HG02981 (cell line): ENCODE measurements around the gene ZNF804B.

Experiments used
- ATAC-seq: cut with Tn5 transposase; IDR thresholded peaks from one replicate; pipeline ENCODE4 v1.9.1; 2021; ENCODE audit warnings: mild to moderate bottlenecking, moderate library complexity; ENCODE audit not compliant: unreplicated experiment

The ZNF804B gene

DNA sequence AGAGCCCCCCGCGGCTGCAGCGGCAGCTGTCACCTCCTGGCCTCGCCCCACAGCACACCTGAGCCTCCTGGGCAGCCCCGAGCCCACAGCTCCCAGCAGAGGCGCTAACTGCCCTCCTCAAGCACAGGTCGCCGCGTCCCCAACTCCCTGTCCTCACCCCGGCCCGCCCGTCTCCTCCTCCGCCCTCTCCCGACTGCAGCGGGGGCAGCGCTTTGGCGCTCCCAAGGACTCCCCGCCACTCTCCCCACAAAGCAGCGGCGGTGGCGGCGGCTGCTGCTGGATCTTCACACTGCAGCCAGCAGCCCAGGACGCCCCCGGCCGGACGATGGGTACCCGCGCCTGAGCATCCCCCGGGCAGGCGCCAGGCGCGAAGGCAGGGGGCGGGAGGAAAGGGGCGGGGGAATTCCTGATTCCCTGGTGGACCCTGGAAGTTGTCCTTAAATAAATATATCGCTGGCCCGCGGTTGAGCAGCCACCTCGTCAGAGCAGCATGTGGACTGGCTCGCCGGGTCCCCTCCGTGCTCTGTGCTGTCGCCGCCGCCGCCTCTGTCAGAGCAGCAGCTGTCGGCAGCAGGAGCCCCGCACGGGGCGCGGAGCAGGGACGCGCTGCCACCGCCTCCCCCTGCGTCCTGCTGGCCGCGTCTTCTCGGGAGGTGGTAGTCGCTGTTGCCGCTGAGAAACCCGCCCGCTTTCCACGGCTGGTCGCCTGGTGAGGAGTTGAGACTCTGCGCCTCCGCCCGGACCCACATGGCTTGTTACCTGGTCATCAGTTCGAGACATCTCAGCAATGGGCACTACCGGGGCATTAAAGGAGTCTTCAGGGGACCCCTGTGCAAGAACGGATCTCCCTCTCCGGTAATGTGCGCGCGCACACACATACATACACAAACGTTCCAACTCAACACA lies at the start of gene ZNF804B:
ZNF804B (plus strand) TSS at position 471 of the 906 bp plus-strand sequence; CDS start at position 748, 277 bp downstream.
- ATAC-seq, result no peak

DNA sequence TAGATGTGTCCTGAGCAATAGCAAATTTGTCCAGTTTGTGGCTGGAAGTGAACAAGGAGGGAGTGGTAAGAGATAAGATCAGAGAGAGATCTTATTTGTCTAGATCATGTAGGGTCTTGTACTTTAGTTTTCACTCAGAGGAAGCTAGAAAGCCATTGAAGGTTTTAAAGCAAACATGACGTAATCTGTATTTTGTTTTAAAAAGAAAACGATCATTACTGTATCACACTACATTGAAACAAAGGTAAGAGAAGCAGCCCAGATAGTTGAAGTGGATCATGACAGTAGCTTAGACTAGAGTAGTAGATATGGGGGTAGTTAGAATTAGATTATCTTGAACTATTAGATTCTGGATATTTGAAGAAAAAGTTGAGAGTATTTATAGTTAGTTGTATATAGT lies 23.6 kb upstream of the ZNF804B start:
- no peak for ATAC-seq

DNA sequence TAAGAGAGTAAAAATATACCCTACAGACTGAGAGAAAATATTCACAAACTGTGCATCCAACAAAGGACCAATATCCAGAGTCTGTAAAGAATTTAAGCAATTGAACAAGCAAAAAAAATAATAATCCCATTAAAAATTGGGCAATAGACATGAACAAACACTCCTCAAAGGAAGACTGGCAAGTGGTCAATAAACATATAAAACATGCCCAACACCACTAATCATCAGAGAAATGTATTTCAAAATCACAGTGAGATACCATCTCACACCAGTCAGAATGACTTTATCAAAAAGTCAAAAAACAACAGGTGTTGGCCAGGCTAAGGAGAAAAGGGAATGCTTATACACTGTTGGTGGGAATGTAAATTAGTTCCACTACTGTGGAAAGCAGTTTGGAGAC lies 21.9 kb upstream of the ZNF804B start:
- ATAC-seq, result no peak

DNA sequence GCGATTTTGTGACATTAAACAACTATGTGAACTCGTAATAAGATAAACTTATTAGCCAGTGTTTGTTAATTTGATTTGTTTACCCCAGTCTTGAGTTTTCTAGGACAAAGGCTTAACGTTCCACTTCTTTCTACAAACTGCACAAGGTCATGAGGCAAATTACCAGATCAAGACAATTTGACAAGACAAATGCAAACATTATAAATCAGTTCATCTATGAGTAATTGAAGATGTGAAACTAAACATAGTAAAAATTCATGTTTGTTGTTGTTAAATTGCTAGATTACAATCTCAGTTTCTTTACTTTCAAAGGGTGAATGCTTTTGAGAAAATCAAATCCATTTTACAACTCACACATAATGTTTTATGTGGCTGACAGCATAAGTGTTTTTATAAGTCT lies 13.4 kb upstream of the ZNF804B start:
- ATAC-seq, result no peak

DNA sequence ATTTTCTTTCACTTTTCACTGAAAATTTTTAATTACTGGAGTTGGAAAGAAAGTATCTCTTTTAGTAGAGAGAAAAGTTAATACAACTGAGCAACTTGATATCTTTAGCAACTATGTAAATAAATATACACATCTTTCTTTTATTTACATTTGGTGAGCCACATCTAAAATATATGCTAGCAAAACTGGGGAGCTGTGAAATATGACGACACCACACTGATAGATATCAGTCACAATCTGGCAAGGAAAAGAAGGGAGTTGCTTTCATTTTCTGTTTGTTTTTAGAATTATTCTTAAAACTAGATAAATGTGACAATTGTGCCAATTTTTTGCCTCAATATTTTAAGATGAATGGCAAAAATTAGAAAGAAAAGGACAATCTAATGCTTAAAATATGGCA lies 2.7 kb upstream of the ZNF804B start:
- no peak for ATAC-seq

DNA sequence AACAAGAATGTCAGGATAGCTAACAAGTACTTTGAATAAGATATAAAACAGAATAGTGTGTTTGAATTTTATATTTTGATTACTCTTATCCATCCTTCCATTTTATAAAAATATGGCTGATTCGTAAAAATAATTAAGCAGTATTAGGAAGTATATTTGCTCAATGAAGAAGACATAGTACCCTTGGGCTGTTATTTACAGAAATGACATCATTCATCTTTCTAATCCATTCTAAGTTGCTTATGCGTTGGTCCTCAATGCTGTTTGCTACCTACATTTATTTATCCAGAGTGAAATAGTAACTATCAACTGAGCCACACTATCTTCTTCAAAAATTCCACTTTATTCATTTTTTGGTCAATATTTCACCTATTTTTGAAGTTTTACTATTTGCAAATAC lies 2.1 kb upstream of the ZNF804B start:
- ATAC-seq, result no peak

DNA sequence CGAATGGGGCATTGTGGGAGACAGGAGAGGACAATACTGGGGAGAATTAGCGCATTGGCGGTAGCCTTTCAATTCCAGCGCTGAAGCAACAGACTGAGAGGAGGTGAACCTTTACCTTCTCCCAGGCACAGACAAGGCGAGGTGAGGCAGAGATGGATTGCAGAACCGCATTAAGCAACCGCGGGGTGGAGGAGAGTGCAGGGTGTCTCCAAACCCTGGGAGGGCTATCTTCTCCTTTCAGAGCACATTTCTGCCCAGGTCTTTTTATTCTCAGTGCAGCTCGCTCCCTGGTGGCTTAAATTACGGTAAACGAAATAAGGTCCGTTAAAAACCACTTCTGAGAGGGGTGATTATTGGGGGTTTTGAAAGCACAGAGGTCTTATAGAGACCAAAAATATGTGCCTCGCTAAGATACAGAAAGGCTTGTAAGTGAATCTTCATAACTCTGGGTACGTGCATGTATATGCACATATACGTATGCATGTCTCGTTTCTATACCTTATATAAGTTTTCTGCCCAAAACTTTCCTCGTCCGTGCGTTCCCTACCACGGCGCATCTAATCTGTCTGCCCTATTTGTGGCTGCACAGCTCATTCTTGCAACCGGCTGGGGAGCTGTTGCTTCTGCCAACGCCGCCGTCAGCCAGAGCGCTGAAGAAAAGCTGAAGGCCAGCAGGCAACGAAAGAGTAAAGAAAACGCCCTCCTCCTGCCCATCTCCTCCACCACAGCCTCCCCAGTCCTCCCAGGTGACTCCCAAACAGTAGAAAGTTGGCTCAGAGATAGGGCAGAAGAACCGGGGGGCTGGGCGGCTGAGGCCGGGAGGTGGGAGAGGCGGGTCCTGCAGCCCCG lies 895 bp upstream of the ZNF804B start:
- no peak for ATAC-seq

DNA sequence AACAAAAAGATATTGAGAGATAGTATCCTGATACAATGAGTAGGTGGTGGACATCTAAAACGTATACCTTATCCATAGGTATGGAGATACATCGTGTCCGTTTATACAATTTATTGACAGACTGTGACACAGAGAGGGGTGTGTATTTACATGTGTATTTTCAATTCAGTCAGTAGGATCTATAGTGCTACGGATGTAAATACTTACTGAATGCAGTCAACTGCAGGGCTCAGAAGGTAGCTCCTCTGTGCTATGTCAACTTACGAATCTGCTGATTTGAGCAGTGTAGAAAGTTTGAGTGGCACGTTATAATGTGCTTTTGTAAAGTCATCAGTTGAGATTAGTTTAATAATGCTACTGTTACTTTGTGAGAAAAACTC lies 626 bp downstream of the ZNF804B start:
- ATAC-seq, result no peak

DNA sequence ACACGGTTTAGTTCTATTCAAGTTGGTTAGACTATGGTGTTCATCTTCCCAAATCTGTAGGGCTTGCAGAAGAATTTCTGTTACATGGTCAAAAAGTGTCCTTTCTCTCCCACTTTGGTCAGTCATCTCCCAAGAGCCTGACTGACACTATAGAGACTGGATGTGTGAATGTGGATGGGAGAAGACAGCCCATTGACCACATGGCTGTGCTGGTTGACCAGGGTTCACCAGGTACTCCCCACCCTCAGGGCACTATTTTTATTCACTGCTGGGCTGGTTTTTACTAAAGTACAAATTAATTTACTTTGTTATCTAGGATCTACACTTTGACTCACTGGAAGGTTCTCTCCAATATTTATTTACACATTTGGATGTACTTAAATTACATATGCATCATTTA lies 2.3 kb downstream of the ZNF804B start:
- ATAC-seq, result no peak

DNA sequence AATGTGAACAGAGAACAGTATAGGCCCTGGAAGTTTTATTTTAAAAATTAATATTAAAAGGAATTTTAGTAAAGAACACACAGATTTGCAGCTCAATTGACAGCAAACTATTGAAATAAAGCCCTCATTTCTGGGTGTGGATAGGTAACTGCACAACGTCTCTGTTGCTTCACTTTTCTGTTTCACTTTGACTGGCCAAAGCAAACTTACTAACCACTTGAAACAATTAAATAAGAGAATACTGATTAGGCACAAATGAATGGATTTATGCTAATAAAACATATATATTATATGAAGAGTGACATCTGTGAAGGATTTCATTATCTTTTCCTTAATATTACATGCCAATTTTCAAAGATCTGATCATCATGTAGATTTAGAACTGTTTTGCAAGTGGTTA lies 11.9 kb downstream of the ZNF804B start:
- no peak for ATAC-seq

DNA sequence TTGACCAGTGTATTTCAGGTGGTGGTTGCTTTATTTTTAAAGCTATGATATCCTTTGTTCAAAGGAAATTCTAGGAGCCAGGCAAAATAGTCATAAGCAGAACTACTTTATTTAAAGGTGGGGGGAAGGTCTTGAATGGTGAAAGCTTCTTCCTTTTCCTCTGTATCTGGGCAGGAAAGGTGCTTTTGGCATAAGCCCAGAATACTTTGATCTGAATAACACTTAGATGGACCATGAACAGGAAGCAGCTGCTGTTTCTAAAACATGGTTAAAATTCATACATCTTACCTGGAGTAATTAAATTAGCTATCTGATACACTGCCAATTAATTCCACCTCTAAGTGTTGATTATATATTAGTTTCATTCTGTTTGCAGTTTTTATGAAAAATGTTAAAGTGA lies 13.3 kb downstream of the ZNF804B start:
- ATAC-seq, result no peak

DNA sequence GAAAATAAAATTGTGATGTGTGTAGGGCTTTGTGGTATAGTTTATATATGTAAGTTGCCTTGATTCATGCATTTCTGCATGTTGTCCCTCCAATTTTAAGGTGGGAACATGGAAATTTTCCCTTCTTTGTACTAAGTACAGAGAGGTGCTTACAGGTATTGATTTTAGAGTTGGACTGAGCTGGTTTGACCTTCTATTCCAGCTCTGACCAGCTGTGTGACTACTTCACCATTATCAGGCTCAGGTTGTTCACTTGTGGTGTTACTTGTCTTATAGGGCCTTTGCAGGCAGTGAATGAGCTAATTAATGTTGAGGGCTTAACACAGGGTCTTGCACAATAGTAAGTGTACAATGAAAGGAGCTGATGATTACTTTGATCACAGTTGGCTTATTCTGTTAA lies 16.3 kb downstream of the ZNF804B start:
- no peak for ATAC-seq

DNA sequence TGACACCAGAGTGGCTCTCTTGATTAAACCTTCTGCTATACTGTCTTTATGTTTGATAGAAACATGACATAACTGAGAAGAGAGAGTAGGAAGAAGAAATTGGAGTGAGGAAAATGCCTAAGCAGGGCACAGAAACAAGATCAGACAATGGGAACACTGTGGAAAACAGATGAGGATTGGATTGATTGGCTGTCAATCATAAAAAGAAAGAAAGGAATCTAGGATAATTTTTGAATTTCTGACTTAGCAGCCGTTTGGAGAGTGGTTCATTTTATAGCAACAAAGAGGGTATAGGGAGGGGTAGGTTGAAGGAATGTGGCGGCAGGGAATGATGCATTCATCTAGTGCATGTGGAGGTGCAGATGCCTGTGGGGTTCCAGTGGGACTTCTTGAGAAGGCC lies 28.3 kb downstream of the ZNF804B start:
- no peak for ATAC-seq

DNA sequence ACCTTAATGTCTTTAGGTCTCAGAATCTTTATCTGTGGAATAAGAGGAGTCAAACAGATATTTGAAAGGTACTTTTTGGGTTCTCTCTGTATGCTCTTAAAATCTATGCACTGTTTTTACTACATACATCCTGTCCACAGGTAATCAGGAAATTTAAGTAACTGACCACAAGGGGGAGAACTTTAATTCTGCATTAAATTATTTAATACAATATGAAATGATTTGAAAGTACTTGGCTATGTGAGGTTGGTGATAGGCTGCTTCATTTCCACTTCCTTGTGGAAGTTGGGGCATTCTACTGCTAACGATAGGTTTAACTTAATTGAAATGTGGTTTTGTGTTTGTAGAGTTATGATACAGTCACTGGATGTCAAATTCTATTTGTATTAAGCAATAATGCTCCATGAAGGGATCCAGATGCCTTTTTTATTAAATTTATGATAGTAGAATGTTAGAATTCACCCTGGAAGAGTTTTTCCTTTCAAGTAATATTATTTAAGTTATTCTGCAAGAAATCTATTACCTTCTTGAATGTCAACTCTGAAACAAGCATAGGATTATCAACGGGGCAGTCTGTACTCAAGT lies 30.1 kb downstream of the ZNF804B start:
- peak; percentile 66 for ATAC-seq

DNA sequence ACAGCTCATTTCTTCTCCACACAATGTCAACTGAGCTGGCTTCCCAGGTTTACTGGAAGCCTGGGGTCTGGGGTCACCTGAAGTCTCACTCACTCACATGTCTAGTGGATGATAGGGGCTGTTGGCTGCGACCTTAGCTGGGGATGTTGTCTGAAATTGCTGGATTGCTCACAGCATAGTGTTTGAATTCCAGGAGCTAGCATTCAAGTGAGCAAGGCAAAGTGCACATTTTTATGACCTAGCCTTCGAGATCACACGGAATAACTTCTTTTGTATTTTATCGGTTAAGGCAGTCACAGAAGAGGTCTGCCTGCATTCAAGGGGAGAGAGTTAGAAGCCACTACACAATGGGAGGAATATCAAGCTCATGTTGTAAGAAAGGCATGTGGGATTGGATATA lies 32.4 kb downstream of the ZNF804B start:
- no peak for ATAC-seq

DNA sequence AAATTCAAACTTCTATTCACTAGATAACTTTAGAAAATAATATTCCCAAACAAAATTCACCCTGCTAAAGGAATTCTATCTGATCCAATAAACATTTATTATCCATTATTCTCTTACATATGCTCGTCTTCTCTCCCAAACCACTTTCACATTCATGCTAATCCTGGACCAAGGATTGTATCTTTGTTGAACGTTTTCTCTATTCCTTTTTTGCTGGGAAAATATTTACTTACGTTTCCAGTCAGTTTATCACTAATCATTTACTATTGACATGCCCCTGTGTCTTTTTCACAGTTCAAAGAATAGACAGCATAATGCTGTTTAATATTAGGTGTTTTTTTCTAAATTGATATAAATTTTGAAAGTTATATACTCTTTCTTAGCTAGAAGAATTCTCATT lies 32.9 kb downstream of the ZNF804B start:
- no peak for ATAC-seq

DNA sequence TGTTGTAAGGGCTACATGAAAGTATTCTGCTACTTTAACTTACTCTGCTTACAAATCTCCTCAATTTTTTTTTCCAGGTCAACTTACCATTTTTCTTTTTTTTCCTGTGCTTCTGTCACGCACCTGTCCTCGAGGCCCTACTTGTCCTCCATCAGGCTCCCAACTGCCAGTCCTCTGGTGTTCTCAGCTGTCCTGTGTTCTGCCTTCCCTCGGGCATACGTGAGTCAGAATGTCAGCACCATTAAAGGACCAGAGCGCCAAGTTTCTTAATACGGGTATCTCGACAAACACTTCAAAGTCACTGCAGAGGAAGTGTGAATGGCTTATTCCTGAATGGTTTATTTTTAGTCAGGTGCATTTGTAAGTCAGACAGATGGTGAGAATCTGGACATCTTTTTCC lies 36.1 kb downstream of the ZNF804B start, which contains the start of gene TEX47:
TEX47 (minus strand) TSS at position 185 of the 400 bp plus-strand sequence. CDS start 795 bp downstream, outside the sequence.
- no peak for ATAC-seq

DNA sequence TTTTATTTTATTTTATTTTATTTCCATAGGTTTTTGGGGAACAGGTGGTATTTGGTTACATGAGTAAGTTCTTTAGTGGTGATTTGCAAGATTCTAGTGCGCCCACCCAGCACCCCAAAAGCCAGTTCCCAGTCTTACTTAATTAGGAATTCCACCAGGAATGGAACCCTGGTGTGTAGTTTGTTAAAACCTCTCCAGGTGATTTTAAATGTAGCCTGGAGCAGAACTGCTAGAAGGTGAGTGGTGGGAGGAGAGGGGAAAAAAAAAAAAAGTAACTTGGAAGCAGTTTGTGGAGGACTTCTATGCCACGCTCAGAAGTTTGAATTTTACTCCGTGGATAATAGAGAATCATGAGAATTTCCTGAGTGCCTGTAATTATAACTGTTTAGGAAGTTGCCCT lies 41.5 kb downstream of the ZNF804B start:
- ATAC-seq, result no peak

DNA sequence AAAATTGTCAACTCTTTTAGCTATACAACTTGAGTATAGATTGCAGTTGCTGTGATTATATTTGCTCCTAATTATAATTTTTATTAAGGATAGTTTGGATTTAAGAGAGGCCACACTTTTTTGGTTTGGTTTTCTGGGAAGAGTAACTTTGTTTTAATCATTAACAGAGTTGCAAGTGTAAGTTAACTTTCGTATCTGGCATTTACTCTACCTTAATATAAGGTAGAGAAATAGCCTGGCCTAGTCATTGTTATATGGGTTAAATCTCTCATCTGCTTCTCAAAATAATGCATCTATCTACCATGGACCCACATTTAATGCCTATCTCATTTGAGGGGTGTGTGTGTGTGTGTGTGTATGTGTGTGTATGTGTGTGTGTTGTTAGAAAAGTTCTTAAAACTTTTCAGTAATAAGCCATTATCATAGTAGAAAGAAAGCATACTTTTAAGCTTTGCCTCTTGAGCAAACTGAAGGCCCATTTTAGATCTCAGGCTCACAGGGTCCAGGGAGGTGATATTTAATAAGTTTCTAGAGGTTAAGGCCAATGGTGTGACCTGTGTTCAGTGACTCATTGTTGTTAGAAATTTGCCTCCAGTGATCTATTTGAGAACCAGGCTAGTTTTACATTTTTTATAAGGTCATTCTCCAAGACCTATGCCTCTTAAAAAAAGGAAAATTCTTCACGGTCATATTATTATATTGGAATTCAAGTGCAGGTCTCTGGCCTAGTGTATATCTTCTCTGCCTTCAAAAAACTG lies 47.0 kb downstream of the ZNF804B start:
- no peak for ATAC-seq

DNA sequence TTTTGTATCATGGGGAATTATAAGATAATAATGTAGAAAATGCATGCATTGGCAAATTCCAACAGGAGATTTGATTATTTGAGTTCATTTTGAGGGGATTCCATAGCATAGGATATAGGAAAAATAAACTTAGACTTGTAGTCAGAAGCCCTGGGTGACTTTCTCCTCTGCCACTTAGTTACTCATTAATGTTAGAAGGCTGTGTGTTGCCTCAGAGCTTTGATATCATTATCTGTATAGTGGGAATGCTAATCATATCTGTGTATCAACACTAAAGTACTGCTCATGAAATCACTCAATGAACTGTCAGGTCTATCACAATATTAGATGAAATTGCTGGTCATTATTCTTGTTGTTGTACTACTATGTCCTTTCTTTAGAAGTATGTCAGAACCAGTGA lies 59.1 kb downstream of the ZNF804B start:
- ATAC-seq, result no peak

DNA sequence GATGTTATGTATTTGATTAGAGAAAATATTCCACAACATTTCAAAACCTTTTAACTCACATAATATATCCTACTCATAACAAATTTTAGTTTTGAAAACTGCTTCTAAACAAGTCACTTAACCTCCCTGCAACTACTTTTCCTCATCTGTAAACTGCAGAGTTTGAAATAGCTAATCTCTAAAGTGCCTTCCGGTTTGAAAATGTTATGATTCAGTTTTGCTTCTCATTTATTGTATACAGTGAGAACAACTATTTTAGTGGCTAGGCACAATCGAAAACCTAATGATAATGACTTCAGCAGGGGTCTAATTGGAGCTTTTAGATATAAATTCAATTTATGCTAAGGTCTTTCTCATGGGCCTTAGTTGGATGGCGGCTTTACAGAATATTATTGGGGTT lies 66.7 kb downstream of the ZNF804B start:
- ATAC-seq, result no peak
